AG08396 (cell line): ENCODE measurements around the gene GLIS2.
A peak's percentile ranks its signal among the peaks of the same experiment; 100 is the strongest.
"Not testable (repeated sequence)": the region's sequence is repeated elsewhere in the genome, so short reads cannot be mapped to it uniquely, and the experiment has no call there.

ENCODE experiments used
- DNase-seq: peaks from one replicate; pipeline ENCODE4 v3.0.0; 2012; ENCODE audit warnings: low spot score, mixed read lengths

GLIS2 gene

DNA sequence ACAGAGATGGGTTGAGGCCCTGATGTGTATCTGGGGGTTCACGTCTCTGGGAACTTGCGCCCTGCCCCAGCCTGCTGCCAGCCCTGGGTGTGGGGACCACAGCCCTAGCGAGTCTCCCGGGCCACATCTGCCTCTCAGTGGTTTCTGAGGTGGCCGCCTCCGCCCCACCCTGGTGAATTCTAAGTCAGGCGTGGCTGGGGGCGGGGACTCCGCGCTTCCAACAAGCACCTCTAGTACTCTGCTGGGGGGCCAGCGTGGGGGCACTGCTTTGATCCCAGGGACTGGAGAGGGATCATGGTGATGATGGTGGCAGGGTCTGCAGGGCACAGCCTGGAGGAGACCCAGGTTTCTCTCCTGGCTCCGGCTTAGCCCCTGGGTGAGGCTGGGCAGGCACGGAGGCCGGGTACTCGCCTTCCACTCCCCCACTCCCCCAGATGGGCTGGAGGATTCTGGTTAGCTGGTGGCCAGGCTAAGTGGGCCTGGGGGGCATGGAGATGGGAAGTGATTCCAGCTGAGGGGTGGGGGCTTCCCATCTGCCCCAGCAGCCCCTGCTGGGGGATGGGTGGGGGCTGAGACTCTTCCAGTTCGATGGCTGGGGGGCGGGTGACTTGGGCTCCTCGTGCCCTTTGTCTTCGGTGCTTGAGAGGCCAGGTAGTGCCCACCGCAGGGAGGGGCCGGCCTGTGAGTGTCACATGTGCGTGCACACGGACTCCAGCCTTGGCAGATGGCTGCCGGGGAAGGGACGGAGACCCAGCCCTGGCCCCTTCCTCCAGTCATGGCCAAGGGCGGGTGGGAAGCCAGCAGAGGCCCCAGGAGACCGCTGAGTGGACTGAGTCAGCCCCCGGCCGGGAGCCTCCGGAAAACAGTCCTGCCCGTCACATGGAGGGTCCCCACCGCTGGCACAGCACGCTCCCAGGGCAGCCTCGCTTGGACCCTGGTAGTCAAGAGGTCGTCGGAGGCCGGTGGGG, 3.9 kb downstream of the GLIS2 start:
- no peak for DNase-seq

DNA sequence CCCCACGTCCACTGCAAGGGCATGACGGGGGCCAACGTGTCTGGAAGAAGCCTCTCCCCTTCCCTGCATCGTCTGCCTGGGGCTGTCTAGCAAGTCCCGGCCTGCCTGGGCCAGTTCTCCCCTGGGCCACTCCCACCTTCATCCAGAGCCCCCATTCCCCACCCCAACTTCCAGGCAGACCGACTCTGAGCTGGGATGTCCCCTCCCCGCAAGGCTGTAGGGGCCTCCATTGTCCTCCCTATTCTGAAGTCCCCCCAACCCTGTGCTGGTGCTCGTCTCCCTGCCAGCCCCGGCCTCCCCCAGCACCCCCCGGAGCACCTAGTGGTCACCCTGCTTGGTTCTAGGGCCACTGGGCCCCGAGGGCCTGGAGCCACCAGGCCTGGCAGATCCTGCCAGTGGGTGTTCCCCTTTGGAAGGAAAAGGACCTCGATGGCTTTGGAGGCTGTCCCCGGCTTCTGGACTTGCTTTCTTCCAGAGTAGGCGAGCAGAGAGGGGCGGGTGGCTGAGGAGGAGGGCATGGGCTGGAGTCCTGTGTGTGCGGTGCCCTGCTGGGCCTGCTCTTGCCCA, 4.8 kb downstream of the GLIS2 start:
- DNase-seq: no peak

DNA sequence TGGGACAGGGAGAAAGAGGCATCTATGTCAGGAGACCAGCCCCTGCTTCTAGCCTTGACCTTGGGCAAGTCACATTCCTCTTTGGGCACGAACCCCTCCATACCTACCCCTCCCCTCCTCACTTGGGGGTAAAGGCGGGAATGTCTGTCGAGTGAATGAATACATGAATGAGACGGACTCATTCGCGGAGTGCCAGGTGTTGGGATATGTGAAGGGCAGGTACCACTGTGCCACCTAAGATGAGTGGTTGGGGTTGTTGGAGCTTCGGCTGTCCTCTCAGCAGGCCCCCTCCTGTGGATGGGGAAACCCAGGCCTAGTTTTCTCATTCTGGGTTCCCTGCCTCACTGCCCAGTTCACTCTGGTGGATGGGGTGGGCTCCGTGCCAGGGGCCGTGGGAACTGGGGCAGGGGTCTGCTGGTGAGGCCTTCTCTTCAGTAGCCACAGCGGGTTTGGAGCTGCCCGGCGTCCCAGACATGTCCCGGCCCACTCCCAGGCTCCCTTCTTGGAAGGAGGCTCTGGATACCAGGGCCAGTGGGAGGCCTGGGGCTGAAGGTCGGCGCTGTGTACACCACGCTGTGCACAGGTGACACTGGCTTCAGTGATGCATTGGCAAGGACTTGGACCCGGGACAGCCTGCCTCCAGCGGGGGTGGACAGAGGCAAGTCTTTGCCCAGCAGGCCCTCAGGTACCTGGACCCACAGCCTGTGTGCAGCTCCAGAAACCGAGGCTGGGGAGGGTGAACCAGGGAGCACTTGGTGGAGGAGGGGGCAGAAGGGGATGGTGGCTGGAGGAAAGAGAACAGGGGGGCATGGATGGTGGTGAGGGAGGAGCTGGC, 5.6 kb downstream of the GLIS2 start:
- DNase-seq: no peak

DNA sequence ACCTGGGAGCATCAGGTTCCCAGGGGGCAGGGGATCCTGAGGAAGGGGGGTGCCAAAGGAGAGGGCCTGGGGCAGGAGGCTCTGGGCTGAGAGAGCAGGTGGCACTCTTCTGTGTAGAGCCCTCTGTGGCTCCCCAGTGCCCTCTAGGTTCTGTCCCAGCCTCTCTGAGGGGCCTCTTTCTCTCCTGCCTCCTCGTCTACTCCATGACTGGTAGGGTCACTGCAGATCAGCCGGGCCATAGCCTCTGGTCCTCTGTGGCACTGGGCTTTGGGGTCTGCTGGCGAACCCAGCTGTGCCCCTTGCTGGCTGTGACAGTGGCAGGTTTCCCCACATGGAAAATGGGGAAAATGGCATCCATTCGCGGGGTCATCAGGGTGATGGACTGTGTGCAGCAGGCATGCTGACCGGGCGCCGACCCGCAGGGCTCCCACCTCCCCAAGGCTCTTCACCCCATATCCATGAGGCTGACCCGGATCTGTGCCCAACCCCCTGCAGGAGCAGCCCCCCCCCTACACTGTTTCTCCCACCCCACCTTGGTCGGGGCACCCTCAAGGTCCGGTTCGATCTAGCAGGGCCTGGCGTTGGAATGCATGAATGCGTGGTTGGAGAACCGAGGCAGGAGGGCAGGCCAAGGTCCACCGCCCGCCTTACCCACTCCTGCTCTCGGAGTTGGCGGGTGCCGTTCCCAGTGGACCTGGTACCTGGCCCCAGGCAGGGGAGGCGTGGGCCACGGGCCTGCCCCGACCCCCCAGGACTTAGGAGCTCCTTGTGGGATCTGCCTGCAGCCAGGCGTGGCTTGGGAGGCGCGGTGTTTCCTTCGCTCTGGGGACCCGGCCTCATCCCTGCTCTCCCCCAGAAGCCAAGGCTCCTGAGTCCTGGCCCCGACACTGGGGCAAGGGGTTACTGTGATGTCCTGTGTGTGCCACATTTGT, 6.5 kb downstream of the GLIS2 start:
- DNase-seq: no peak

DNA sequence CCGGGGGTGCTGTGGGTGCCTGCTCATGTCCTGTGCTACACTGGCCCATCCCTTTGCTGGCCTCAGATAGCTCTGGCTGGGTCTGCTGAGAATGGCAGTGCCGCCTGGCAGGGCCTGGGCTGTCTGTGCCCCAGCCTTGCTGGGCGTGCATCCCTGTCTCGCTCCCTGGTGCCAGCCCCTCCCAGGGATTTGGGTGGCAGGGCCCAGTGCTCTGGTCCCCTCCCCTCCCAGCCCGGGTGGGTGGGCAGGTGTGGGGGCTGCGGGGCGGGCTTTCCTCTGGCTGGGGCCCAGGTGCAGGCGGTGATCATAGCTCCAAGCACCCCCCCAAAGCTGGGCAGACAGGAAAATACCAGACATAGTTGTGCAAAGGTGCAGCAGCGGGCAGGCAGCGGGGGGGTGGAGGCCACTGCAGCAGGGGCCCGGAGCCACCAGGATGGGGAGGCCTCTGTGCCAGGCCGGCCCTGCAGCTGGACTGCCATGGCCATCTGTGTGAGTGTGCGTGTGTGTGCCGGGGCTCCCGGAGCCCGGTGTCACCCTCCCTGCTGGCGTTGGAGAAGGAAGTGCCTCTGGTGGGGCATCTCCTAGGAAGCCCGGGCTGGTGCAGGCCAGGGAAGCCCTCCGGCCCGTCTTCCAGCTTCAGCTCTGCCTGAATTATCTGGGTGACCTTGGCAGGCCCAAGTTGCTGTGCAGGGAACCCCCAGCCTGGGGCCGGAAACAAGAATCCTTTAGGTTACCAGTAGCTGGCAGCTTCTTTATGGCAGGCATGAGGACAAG, 7.4 kb downstream of the GLIS2 start:
- no peak for DNase-seq

DNA sequence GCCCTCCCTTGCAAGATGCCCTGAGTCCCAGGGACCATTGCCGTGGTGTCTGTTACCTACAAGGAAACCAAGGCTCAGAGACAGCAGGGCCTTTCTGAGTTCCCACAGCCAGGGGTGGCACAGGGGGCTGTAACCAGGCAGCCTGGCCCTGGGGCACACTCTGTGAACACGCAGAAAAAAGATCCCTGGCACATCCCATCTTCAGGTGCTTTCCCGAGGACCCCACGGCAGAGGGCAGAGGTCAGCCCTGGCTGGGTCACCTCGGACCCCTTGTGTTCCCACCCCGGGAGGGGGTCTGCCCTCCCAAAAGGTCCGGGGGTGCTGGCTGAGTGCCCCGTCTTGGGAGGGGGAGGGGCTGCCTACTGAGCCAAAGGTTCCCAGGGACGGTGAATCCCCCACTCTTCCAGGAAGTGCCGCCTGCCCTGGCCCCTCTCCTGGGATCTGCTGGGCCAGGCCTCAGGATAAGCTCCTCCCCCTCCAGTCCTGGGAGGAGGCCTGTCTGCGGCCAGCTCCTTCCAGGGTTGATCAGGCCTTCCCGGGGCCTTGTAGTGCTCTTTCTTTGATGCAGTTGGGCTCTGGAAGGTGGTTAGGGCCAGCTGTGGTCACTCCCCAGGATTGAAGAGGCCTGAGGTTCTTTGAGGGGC, 8.1 kb downstream of the GLIS2 start:
- DNase-seq: peak; percentile 89

DNA sequence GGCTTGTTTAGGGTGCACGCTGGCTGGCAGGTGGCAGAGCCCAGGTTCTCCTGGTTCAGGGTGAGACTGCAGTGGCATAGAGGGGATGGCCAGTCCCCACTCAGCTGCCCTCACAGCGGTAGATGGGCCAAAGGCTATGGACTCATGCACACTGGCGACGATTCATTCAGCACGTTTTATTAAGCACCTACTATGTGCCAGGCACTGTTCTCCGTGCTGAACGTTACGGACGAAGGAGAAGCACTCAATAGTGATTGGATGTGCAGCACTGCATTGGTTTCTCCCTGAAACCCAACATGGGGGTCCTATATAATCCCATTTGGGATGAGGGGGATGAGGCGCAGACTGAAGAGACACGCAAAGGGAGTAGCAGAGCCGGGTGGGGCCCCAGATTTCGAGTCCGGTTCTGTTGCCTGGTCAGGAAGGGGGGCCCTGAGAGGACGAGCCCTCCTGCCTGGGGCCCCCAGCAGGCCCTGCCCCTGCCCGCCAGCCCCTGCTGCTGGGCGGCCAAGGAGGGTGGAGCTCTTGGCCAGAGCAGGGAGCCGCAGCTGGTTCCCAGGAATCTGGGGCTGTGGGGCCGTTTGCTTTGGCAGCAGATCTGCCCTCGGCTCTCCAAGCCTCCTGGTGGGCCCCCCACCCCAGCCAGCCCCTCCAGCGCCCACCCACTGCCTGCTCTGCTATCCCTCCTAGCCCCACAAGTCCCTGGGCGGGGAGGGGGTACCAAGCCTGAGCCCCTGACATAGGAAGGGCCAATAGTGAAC, 8.8 kb downstream of the GLIS2 start:
- no peak for DNase-seq

DNA sequence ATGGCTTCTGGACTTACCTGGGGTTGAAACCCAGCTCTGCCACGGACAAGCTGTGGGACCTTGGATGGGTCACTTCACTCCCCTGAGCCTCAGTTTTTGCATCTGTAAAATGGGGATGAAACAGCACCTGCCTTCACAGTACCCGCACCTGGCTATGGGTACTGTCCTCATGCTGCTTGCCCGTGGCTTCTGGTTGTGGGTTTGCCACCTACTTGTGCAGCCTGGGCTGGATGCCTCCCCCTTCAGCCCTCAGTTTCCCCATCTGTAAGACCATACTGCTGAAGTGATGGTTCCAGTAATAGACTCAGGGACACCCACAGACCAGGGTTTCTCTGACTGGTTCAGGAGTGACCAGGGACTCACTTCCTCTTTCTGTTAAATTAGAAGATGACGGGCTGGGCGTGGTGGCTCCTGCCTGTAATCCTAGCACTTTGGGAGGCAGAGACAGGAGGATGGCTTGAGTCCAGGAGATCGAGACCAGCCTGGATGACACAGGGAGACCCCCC, 9.4 kb downstream of the GLIS2 start:
- no peak for DNase-seq

DNA sequence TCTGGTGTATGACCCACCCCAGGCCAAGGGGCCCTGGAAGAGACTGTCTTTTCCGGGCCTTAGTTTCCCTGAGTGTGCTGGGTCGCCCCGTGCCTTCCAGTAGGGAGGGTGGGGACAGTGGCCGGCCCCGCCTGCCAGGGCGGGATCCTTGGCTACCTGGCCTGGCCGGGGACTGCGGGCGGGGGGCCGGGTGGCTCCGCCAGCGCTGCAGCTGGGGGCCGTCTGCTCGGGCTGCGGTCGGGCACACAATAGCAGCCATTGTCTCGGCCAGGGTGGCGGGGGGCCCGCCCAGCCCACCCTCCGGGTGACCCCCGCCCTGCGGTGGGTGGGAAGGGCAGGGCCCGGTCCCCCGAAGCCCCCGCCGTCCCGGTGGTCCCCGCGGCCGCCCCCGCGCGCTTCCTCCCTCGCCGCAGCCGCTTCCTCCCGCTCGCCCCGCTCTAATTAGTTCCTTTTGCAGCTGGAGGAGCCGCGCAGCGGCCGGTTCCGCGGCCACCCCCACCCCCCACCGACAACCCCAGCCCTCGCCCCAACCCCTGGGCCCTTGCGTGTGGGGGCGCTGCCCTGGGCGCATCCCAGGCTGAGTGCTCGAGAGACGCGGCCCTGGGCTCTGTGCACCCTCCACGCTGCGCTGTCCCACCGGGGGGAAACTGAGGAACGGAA, 11.6 kb downstream of the GLIS2 start:
- no peak for DNase-seq

DNA sequence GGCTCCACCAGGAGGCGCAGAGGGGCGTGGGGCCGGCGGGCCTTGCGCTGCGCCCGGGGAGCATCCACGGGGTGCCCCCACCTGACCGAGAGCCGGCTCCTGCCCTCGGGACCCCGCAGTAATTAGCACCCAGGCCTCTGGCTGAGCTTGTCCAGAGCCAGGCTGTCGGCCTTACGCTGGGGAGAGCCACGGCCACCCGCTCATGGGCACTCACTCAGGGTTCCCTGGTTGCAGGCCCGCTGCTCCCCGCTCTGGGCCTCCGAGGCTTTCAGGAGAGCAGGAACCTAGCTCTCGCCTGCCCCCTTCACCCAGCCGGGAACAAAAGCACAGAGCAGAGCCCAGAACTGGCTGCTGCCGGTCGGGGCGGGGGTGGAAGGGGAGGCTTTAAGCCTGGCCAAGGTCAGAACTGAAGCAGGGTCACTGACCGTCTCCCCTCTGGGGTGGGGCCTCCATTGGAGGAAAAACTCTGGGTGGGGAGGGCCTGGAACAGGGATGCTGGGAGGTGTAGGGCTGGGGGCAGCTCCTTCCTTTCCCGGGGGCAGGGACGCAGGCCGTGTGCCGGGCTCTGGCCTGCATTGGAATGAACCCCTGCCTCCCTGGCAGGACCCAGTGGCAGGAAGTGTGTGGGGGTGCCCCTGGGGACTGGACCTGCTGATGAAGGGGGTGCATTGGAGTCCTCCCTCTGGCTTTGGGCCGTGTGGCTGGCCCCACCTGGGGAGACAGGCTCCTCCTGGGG, 12.3 kb downstream of the GLIS2 start:
- DNase-seq: peak; percentile 91

DNA sequence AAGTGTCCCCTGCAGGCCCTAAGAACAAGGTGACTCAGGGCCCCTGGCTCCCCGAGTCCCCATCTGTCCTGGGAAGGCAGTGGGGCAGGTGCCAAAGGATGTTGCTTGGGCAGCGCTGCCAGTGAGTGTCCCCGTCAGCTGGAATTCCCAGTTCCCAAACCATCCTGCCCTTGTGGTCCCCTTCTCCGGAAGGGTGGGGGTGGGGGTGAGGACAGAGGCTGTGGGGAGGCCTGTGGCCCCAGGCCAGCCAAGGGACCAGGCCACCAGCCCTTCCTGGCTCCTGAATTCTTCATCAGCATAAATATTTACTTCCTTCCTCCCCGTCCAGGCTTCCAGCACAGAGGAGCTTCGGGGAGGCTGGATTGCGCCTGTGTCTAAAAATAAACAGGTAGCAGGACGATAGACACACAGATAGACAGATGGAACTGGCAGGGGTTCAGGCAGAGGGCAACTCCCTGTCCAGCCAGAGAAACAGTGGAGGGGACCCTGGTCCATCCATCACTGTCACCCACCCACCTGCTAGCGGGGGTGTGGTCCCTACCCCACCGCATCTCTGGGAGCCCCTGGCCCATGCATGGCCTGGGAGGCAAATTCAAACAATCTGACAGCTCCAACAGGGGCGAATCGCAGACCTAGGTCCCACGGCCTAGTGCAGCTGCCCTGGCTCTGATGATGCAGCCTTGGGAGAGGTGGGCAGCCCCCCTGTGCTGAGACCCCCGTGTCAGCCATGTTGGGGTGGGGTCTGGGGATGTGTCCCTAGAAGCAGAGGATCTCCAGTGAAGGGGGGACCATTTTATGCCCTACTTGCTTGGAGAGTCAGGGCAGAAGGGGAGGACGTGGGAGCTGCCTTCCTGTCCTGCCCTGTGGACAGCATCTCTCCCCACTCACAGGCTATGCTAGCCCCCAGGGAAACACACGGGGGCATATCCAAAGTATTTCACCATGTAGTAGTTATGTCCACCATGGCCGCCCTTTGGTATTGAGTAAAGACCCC, 13.2 kb downstream of the GLIS2 start:
- DNase-seq: no peak

DNA sequence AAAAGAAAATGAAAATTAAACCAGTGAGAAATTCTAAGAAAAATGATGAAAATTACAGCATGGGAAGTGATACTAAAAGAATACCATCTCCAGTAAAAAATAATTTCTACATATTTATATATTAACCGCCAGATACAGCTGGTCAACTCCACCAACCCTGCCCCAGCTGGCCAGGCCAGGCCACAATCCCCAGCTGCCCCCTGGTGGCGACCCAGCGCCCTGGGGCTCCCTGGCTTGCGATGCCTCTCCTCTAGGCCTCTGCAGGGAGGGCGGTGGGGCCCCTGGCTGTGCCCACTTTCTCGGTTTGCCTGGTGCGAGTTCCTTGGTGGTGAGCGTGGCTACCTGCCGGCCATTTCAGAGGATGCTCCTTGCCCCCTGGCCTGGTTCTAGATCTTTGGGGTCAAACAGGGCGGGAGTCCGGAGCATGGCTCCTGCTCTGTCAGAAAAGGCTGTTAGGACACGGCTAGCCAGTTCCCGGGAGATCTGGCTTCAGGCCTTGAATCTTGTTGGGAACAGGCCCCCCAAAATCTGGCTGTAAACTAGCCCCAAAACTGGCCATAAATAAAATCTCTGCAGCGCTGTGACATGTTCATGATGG, 14.5 kb downstream of the GLIS2 start:
- peak; percentile 93 for DNase-seq

DNA sequence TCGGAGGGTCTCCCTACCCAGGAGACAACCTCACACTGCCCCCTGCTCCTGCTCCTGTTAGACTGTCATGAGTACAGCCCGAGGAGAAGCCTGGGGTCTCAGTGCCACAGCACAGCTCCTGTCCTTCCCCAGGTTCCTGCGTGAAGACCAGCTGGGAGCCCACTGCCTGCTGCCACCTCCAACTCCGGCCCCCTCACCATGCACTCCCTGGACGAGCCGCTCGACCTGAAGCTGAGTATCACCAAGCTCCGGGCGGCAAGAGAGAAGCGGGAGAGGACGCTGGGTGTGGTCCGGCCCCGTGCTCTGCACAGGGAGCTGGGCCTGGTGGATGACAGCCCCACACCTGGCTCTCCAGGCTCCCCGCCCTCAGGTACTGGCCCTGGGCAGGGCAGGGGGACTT, 16.2 kb downstream of the GLIS2 start:
- no peak for DNase-seq

DNA sequence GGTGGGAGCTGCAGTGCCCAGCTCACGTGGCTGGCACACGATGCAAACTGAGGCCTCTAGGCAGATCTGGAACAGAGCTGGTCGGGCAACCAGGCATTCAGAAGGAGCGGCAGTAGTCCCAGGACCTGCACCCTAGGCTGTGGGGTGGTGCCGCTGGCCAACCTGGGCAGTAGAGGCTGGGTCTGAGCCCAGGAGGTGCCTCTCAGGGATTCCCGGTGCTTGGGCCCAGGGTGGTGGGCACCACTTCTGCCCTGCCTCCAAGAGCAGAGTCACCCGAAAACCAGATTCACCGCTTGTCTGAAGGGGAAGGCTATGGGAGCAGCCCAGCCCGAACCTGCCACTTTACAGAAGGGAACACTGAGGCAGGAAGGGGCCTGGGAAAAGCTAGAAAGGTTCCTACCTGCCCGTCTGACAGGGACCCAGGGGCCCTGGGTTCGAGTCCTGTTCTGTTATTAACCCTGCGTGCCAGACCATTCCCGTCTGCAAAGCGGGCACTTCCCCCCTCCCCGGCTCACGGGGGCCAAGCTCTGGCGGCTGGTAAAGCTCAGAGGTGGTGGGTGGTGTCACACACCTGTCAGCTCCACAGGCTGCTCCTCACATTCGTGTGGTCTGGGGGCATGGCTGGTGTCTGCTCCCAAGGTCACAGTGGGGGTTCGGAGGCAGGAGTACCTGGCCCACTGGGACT, 16.9 kb downstream of the GLIS2 start:
- no peak for DNase-seq

DNA sequence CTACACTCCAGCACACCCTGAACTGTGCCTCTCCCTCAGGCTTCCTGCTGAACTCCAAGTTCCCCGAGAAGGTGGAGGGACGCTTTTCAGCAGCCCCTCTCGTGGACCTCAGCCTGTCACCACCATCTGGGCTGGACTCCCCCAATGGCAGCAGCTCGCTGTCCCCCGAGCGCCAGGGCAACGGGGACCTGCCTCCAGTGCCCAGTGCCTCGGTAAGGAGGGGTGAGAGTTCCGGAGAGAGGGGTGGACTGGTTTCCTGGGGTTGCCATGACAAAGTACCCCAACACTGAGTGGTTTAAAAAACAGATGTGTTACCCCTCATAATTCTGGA, 17.4 kb downstream of the GLIS2 start:
- no peak for DNase-seq

DNA sequence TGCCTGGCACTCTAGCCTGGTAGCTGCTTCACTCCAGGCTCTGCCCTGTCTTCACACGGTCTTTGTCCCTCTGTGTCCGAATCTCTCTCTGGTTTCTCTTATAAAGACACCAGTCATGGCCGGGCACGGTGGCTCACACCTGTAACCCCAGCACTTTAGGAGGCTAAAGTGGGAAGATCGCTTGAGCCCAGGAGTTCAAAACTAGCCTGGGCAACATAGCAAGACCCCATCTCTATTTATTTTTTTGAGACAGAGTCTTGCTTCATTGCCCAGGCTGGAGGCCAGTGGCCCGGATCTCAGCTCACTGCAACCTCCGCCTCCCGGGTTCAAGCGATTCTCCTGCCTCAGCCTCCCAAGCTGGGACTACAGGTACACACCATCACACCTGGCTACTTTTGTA, 17.8 kb downstream of the GLIS2 start:
- DNase-seq: not testable (repeated sequence)
